Measurements from ENCODE around the gene SASS6.

DNA sequence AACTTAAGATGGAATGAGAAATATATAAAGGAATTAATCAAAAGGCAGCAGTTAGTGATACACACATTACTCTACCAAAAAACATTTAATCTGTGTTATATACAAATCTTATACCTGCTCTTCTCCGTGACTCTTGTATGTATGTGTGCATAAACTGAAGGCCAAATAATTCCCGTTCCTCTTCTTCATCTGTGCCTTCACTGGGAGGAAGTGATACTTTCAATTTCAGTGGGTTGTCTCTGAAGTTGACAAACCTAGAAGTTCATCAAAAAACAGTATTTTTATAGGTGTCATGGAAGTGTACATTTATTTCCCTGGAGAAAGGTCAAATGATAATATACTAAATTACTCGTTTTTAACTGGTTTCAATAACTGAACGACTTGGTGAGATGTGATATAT lies 19.5 kb upstream of the SASS6 start:
- TF ChIP-seq SNAI2 (CRISPR knock-in tag; IDR thresholded peaks at IDR 0.05): no peak
- TF ChIP-seq, protein P1, sequence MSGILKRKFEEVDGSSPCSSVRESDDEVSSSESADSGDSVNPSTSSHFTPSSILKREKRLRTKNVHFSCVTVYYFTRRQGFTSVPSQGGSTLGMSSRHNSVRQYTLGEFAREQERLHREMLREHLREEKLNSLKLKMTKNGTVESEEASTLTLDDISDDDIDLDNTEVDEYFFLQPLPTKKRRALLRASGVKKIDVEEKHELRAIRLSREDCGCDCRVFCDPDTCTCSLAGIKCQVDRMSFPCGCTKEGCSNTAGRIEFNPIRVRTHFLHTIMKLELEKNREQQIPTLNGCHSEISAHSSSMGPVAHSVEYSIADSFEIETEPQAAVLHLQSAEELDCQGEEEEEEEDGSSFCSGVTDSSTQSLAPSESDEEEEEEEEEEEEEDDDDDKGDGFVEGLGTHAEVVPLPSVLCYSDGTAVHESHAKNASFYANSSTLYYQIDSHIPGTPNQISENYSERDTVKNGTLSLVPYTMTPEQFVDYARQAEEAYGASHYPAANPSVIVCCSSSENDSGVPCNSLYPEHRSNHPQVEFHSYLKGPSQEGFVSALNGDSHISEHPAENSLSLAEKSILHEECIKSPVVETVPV (CRISPR knock-in tag; IDR thresholded peaks at IDR 0.05): no peak
- no peak for TF ChIP-seq GLIS3 (CRISPR knock-in tag; IDR thresholded peaks at IDR 0.05)
- TF ChIP-seq, protein P2, sequence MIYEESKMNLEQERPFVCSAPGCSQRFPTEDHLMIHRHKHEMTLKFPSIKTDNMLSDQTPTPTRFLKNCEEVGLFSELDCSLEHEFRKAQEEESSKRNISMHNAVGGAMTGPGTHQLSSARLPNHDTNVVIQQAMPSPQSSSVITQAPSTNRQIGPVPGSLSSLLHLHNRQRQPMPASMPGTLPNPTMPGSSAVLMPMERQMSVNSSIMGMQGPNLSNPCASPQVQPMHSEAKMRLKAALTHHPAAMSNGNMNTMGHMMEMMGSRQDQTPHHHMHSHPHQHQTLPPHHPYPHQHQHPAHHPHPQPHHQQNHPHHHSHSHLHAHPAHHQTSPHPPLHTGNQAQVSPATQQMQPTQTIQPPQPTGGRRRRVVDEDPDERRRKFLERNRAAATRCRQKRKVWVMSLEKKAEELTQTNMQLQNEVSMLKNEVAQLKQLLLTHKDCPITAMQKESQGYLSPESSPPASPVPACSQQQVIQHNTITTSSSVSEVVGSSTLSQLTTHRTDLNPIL (CRISPR knock-in tag; IDR thresholded peaks at IDR 0.05; ENCODE audit: low read depth): no peak
- TF ChIP-seq TOX (CRISPR knock-in tag; IDR thresholded peaks at IDR 0.05; ENCODE audit: borderline replicate concordance): no peak
- no peak for TF ChIP-seq ZC3H10 (CRISPR knock-in tag; IDR thresholded peaks at IDR 0.05)
- no peak for TF ChIP-seq TCF4 (CRISPR knock-in tag; IDR thresholded peaks at IDR 0.05; ENCODE audit: borderline replicate concordance)
- TF ChIP-seq, protein P3, sequence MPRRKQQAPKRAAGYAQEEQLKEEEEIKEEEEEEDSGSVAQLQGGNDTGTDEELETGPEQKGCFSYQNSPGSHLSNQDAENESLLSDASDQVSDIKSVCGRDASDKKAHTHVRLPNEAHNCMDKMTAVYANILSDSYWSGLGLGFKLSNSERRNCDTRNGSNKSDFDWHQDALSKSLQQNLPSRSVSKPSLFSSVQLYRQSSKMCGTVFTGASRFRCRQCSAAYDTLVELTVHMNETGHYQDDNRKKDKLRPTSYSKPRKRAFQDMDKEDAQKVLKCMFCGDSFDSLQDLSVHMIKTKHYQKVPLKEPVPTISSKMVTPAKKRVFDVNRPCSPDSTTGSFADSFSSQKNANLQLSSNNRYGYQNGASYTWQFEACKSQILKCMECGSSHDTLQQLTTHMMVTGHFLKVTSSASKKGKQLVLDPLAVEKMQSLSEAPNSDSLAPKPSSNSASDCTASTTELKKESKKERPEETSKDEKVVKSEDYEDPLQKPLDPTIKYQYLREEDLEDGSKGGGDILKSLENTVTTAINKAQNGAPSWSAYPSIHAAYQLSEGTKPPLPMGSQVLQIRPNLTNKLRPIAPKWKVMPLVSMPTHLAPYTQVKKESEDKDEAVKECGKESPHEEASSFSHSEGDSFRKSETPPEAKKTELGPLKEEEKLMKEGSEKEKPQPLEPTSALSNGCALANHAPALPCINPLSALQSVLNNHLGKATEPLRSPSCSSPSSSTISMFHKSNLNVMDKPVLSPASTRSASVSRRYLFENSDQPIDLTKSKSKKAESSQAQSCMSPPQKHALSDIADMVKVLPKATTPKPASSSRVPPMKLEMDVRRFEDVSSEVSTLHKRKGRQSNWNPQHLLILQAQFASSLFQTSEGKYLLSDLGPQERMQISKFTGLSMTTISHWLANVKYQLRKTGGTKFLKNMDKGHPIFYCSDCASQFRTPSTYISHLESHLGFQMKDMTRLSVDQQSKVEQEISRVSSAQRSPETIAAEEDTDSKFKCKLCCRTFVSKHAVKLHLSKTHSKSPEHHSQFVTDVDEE (CRISPR knock-in tag; IDR thresholded peaks at IDR 0.05): no peak
